Suppressor macrophage treated with lipopolysaccharide for 4 hours (primary cell): Measurements from ENCODE around the gene KDM1A.
"Not testable (repeated sequence)": the region's sequence is repeated elsewhere in the genome, so short reads cannot be mapped to it uniquely, and the experiment has no call there.

Experiments
- DNase-seq: peaks from one replicate; pipeline ENCODE4 v3.0.0-alpha.2; 2020

KDM1A gene

DNA sequence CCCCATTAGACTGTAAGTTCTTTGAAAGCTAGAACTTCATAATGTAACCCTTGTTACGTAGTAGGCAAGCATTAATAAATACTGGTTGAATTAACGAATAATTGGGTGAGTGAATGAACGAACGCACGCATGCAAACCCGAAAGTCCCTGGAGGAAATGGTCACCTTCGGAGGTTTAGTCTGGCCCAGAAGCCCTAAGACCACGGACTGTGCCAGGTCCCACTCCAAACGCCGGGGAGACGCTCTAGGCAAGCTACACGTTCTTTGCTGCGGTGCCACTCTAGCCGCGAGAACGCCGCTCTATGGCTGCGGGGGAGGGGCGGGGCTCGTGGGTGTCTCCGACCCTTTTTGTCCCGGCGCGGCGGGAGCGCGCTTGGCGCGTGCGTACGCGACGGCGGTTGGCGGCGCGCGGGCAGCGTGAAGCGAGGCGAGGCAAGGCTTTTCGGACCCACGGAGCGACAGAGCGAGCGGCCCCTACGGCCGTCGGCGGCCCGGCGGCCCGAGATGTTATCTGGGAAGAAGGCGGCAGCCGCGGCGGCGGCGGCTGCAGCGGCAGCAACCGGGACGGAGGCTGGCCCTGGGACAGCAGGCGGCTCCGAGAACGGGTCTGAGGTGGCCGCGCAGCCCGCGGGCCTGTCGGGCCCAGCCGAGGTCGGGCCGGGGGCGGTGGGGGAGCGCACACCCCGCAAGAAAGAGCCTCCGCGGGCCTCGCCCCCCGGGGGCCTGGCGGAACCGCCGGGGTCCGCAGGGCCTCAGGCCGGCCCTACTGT lies at the start of gene KDM1A:
Gene KDM1A, plus strand, starts transcription at position 375 of the 769 bp plus-strand sequence. Its CDS starts 129 bp downstream, at position 504.
- peak; percentile 98 for DNase-seq

DNA sequence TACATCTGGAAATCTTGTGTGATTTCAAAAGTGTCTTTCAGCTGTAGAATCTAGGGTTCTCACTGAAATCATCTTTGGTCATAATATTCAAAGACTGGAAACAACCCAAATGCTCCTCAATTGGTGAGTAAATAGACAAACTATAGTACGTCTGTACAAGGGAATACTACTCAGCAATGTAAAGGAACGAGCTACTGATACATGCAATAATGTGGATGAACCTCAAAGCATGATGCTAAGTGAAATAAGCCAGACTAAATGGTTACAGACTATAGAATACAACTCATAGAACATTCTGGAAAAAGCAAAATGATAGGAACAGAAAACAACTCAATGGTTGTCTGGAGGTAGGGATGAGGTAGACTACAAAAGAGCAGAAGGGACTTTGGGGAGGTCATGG lies 49.2 kb upstream of the KDM1A start:
- DNase-seq: no peak

DNA sequence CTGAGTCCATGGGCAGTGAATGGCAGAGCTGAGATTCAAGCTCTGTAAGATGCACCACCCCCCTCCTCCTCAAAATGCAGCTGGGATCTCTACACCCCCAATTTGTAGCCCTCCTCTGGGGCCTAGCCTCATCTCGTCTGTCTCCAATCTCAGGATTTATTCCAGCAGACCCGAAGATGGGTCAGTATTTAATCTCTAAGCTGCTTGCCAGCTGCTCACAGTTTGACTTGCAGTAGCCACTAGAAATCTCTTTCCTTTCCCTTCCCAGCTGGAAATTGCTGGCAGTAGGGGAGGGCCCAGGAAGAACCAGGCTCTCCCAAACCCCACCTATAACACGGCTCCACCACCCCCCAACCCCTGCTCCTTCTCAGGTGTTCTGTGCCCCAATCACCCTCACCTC lies 48.1 kb upstream of the KDM1A start:
- DNase-seq: no peak

DNA sequence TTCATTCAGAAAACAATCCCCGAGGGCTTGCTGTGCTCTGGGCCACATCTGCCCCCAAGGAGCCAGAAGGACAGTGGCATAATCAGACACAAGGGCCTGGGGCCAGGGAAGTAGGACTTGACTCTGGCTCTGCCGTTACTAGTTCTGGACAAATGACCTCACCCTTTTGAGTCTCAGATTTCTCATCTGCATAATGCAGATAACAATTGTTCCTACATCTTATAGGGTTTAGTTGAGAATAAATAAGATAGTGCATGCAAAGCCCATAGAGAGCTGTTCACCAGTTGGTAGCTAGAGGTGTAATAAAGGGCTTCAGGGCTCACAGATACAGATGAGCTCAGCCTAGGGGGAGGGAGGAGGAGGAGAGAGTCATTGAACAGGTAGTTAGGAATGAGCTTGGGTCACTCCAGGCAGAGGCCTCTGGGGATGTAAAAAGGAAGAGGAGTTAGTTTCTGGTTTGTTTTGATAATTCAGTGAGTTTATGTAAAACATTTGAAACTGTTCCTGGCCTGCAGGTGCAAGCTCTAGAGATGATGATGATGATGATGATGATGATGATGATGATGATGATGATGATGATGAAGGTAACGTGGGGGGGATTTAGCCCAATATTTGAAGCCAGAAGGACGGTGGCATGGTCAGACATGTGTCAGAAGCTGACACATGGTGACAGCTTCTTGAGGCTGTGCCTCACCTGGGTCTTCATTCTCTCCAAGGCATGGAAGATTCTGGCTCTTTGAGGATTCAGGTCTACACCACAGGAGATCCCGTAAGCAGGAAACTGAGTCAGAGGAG lies 47.5 kb upstream of the KDM1A start:
- no peak for DNase-seq

DNA sequence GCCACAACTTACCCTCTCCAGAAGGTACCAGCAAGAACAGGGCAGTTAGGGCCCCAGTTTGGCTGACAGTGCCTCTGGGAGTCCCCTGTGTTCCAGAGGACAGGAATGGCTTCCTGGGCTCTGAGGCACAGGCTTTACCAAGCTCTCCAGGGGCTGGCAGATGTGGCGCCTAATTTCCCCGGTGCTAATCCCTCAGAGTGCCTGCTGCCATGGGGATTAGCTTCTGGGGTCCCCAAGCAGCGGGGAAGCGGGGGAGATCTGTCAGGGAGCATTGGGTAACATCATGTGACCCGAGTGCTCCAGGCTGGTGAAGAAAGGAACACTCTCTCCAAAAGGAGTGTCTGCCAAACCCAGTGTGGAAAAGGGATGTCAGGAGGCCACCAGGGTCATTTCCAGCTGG lies 46.5 kb upstream of the KDM1A start, which contains the start of gene LACTBL1:
Gene LACTBL1, minus strand, starts transcription at position 107 of the 400 bp plus-strand sequence. CDS start 550 bp downstream, outside the sequence.
- no peak for DNase-seq

DNA sequence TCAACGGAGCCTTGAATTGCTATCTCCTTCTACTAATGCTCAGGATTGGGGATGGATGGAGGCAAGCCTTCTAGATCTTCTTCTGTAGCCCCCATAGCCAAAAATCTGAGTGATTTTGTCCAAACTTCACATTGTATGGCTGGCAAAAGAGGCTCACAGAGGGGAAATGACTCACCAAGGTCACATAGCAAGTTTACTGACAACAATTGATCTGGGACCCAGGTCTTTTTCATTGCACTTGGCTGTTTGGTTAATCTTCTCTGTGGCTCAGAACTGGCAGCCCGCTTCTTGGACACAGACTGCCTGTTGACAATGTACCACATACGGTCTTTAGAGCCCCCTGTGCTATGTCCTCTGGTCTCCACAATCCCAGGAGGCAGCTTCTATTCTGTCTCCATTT lies 43.6 kb upstream of the KDM1A start:
- no peak for DNase-seq

DNA sequence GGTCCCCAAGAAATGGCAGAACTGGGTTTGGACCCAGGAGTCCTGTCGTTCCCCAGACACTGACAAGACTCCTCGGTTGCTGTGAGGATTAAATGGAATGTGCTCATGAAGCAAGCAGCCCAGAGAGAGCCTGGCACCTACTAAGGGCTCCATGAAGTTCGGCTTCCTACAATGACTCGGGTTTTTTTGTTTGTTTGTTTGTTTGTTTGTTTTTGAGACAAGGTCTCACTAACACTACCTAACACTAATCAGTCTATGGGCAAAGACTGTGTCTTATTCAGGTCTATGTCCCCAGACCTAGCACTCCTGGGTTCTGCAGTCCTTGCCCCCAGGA lies 43.2 kb upstream of the KDM1A start:
- DNase-seq: no peak

DNA sequence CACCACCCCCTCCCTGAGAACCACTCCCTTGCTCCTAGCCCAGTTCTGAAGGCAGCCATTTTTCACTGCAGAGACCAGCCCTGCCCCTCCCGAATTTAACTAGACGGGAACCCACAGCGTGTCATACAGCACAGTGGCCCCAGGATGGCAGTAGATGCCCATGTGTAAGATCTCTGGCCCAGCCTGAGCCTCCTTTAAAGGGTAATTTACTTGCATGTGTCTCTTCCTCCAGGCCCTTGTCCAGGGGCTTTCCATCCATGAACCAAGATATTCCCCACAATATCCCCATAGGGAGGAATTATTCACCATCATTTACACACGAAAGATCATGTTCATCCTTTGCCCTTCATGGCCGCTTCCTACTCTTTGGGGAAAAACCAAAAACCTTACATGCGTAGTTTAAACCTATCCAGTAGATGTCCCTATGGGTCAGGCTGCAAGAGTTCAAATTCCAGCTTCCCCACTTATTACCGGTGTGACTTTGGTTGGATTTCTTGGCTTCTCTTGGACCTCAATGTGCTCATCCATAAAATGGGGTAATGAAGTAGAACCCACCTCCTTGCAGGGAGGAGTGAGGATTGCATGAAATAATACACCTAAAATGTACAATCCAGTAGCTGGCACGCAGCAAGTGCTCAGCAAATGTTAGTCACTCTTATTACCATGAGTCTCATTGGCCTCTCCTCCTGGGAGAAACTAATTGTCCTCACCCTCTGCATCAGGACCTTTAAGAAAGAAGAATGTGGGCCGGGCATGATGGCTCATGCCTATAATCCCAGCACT lies 42.6 kb upstream of the KDM1A start:
- peak; percentile 86 for DNase-seq

DNA sequence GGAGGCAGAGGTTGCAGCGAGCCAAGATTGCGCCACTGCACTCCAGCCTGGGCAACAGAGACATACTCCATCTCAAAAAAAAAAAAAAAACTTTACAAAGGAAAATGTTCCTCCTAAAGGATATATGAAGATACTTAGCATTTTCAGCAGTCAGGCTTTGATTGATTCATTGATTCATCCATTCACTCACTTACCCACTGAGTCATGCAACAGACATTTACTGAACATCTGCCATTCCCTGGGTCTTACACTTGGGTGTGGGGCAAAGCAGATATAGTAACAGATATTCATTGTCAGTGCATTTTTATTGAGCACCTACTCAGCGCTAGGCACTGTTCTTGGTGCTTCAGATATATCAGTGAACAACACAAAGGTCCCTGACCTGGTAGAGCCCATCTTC lies 41.0 kb upstream of the KDM1A start:
- no peak for DNase-seq

DNA sequence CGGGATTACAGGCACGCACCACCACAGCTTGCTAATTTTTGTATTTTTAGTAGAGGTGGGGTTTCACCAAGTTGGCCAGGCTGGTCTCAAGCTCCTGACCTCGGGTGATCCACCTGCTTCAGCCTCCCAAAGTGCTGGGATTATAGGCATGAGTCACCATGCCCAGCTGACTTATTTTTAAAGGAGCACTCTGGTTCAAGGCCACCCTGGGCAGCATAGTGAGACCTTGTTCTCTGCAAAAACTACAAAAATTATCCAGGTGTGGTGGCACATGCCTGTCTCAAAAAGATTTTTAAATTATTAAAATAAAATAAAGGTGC lies 38.8 kb upstream of the KDM1A start:
- DNase-seq: not testable (repeated sequence)

DNA sequence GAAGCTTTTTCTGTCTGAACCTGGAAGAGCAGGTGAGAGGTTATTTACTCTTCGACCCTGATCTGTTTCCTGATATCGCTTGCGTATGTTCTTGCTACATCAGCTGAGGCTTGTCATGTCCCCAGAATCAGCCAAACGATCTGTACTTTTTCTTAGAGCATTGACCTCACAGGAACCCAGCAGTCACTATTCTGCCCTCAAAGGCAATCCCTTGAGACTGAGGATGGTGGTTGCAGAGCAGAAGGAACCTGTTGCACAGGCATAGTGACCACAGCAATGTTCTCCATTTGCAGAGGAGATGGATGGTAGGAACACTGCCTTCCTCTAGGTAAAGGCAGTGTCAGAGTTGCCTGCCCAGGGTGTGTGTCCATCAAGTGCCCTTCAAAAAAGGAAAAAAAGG lies 35.3 kb upstream of the KDM1A start:
- DNase-seq: no peak

DNA sequence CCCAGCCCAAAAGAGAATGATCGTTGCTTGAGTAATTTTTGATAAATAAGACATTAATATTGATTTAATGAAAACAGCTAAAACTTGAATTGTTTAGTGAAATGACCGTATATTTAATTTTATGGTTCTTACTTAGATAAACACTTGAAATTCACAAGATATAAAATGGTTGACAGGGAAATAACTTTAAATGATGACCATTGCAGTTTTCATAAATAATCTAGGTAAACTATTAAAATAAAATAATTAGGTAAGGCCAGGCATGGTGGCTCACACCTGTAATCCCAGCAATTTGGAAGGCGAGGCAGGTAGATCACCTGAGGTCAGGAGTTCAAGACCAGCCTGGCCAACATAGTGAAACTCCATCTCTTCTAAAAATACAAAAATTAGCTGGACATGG lies 26.9 kb upstream of the KDM1A start:
- DNase-seq: not testable (repeated sequence)

DNA sequence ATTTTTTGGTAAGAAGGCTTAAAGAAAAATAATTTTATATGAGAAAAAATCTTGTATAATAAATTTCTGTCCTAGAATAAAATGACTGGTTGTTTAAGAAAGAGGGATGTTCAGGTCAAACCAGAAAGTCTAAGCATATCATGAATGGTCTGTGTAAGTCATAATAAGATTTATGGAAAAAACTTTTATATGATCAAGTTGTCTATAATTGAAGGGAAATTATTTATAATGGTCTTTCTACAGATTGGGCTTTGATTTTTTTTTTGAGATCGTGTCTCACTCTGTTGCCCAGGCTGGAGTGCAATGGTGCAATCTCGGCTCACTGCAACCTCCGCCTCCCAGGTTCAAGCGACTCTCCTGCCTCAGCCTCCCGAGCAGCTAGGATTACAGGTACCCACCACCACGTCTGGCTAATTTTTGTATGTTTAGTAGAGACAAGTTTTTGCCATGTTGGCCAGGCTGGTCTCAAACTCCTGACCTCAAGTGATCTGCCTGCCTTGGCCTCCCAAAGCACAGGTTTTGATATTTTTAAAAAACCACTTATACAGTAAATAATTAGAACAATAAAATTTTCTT lies 26.0 kb upstream of the KDM1A start:
- DNase-seq: not testable (repeated sequence)

DNA sequence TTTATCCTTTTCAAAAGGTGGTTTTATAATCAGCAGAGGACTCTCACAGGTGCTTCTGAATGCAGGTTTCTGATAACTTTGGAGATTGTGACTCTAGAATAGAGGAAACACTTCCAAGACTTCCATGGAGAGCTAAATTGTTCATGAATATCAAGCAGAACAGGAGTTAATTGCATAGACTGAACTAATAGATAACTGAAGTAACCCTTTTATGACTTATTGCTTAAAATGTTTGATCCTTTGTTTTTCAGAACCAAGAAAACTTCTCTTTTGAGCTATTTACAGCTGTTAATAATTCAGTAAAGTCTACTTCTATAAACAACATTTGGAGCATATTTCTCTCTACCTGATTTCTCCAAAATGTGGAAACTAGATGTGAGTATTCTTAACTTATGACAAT lies 23.5 kb upstream of the KDM1A start:
- DNase-seq: no peak

DNA sequence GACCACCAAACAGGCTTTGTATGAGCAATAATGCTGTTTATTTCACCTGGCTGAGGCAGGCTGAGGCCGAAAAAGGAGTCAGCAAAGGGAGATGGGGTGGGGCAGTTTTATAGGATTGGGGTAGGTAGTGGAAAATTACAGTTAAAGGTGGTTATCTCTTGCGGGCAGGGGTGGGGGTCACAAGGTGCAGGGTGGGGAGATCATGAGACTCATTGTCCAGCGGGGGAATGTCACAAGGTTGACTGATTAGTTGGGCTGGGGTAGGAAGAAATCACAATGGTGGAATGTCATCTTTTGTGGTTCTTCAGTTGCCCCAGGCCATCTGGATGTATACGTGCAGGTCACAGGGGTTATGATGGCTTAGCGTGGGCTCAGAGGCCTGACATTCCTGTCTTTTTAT lies 21.7 kb upstream of the KDM1A start:
- not testable (repeated sequence) for DNase-seq

DNA sequence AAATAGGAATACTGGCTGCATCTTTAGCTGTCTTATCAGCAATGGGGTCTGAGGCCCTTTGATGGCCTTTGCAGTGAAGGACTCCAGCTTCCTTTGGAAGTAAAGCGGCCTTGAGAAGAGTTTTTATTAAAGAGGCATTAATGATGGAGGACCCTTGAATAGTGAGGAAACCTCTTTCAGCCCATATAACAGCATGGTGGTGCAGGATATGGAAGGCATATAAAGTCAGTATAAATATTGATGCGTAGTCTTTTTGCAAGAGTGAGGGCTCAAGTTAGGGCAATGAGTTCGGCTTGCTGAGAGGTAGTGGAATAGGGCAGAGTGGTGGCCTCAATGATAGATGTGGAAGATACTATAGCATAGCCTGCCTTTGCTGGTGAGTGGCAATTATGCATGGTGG lies 19.1 kb upstream of the KDM1A start:
- DNase-seq: not testable (repeated sequence)

DNA sequence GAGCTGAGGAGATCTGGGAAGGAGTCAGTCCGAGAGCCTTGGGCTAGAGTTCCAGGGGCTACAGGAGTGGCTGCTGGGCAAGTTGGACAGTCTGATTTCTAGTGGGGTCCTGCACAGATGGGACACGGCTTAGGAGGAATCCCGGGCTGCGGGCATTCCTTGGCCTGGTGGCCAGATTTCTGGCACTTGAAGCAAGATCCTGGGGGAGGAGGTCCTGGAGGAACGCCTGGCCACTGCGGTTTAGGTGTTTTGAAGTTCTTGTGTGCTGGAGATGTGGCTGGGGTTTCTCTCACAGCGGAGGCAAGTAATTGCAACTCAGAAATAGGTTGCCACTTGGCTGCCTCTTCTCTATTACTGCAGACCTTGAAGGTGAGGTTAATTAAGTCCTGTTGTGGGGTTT lies 17.1 kb upstream of the KDM1A start:
- DNase-seq: not testable (repeated sequence)

DNA sequence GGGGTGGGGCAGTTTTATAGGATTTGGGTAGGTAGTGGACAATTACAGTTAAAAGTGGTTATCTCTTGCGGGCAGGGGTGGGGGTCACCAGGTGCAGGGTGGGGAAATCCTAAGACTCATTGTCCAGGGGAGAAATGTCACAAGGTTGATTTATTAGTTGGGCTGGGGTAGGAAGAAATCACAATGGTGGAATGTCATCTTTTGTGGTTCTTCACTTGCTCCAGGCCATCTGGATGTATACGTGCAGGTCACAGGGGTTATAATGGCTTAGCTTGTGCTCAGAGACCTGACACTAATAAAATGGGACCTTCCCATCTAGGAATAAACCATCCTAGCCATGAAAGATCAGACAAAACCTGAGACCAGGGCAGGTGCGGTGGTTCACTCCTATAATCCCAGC lies 15.2 kb upstream of the KDM1A start:
- no peak for DNase-seq

DNA sequence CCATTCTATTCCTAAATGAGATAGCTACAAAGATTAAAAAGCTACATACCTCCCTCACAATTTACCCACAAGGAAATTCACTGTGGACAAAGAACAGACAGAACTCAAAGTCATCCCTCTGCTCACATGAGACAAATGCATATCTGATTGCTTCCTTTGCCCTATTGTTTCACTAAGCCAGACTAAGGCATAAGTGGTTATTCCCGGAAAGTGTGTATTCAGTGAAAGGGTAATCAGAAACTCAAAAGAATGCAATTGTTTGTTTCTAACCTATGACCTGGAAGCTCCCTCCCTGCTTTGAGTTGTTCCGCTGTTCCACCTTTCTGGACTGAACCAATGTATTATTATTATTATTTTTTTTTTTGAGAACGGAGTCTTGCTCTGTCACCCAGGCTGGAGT lies 14.5 kb upstream of the KDM1A start:
- DNase-seq: not testable (repeated sequence)

DNA sequence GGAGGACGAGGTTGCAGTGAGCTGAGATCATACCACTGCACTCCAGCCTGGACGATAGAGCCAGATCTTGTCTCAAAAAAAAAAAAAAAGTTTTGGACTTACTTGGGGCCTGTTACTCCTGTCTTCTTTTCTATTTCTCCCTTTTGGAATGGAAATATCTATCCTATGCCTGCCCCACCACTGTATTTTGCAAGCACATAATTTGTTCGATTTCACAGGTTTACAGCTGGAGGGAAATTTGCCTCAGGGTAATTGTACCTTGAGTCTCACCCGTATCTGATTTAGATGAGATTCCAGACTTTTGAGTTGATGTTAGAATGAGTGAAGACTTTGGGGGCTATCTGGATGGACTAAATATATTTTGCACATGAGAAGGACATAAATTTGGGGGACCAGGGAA lies 12.2 kb upstream of the KDM1A start:
- DNase-seq: no peak

DNA sequence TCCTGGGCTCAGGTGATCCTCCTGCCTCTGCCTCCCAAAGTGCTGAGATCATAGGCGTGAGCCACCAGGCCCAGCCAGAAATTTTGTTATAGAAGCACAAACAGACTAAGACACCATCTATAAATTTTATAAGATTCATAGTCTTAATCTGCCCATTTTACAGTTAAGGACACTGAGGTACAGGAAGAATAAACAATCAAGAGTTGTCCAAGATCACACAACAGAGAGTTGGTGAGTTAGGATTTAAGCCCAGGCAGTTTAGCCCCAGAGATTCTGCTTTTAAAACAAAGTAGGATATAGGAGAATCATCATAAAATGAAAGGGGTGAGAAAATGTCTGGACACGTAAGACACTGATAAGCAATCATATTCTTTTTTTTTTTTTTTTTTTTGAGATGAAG lies 10.4 kb upstream of the KDM1A start:
- no peak for DNase-seq

DNA sequence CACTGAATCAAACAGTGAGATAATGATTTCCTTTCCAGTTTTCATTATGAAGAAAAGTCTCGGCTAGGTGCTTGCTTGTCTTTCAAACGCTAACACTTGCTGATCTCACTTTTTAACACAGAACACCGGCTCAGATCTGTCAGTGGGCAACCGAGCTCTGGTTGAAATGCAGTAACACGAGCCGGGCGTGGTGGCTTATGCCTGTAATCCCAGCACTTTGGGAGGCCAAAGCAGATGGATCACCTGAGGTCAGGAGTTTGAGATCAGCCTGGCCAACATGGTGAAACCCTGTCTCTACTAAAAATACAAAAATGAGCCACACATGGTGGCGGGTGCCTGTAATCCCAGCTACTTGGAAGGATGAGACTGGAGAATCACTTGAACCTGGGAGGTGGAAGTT lies 9.2 kb upstream of the KDM1A start:
- not testable (repeated sequence) for DNase-seq

DNA sequence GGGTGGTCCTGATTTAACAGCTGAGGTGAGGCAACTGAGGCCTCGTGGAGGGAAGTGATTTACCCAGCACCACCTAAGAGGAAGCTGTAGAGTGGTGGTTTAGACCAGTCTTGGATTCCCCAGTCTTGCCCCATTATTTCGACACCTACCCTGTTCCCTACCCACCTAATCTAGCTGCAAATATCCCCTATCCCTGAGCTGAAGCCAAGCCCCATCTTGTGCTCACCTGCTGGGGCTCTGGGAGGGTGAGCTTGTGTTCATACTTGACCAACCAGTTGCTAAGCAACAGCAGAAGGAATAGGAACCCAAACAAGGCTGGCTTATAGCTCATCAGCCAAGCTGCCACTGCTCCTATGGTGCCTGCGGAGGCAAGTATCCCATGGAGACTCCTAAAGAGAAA lies 5.6 kb upstream of the KDM1A start:
- DNase-seq: peak; percentile 42
